CD4-positive, alpha-beta memory T cell (primary cell): ENCODE measurements around the gene SLC38A1. TPM values are rescaled to one million over a fixed set of nuclear protein-coding genes. Genes with fewer than 3 reads are reported as not detected.

Source experiments
- CTCF ChIA-PET: fragments of 350-600 bp; sonication (Branson Sonifier 250); formaldehyde crosslinking; loops from one replicate; lab custom pipeline; 2021; ENCODE audit warnings: inconsistent platforms; ENCODE audit not compliant: partially characterized antibody; lab: Charles Lee
- POLR2A ChIA-PET: fragments of 350-600 bp; sonication (Branson Sonifier 250); formaldehyde crosslinking; loops from one replicate; lab custom pipeline; 2021; ENCODE audit not compliant: partially characterized antibody; lab: Charles Lee
- DNase-seq, 5 donors: peaks; one replicate each; pipeline versions ENCODE4 v3.0.0 to v3.0.0-alpha.2; 2020 to 2022; ENCODE audit warnings: mixed read lengths in 1 of 5
- H3K27ac ChIP-seq: one replicate; pipeline ENCODE4 v1.7.0; 2013; ENCODE audit warnings: low read depth, low read length
- H3K27me3 ChIP-seq: 2 replicates; pipeline ENCODE4 v1.7.0; 2013; ENCODE audit warnings: mild to moderate bottlenecking, low read length, moderate library complexity; ENCODE audit not compliant: insufficient read depth
- H3K36me3 ChIP-seq: 2 replicates; pipeline ENCODE4 v1.7.0; 2013; ENCODE audit warnings: mild to moderate bottlenecking, low read length, moderate library complexity; ENCODE audit not compliant: insufficient read depth
- H3K4me1 ChIP-seq: 2 replicates; pipeline ENCODE4 v1.7.0; 2013; ENCODE audit warnings: mild to moderate bottlenecking, low read length, moderate library complexity; ENCODE audit not compliant: insufficient read depth
- H3K4me3 ChIP-seq, 2 donors: one replicate each; pipeline ENCODE4 v1.7.0; 2013; ENCODE audit warnings: low read length in 2 of 2, mild to moderate bottlenecking in 1 of 2
- H3K9me3 ChIP-seq, 2 donors: one replicate each; pipeline ENCODE4 v1.7.0; 2013; ENCODE audit warnings: low read length in 2 of 2, control low read depth in 1 of 2; ENCODE audit not compliant: control insufficient read depth in 1 of 2
- H3K27ac Mint-ChIP-seq, 7 donors: one replicate each; pipeline ENCODE4 v1.8.0; 2020 to 2021; ENCODE audit warnings: mixed read lengths in 7 of 7, mild to moderate bottlenecking in 6 of 7, inconsistent platforms in 3 of 7, moderate library complexity in 3 of 7
- H3K27me3 Mint-ChIP-seq, 2 donors: one replicate each; pipeline ENCODE4 v1.8.0; 2020 to 2021; ENCODE audit warnings: mixed read lengths in 2 of 2
- H3K36me3 Mint-ChIP-seq, 2 donors: one replicate each; pipeline ENCODE4 v1.8.0; 2020 to 2021; ENCODE audit warnings: mixed read lengths in 2 of 2, inconsistent platforms in 1 of 2, mild to moderate bottlenecking in 1 of 2
- H3K4me1 Mint-ChIP-seq, 4 donors: one replicate each; pipeline ENCODE4 v1.8.0; 2020 to 2021; ENCODE audit warnings: mixed read lengths in 4 of 4, mild to moderate bottlenecking in 1 of 4
- H3K4me3 Mint-ChIP-seq, 8 donors: one replicate each; pipeline ENCODE4 v1.8.0; 2020 to 2021; ENCODE audit warnings: mixed read lengths in 8 of 8, mild to moderate bottlenecking in 7 of 8, moderate library complexity in 6 of 8, inconsistent platforms in 3 of 8
- H3K9me3 Mint-ChIP-seq, 8 donors: one replicate each; pipeline ENCODE4 v1.8.0; 2020 to 2021; ENCODE audit warnings: mixed read lengths in 8 of 8, mild to moderate bottlenecking in 5 of 8, inconsistent platforms in 3 of 8, moderate library complexity in 1 of 8
- intact Hi-C: fragments of 100-400 bp; cut with micrococcal nuclease; formaldehyde crosslinking; loops from one replicate; pipeline ENCODE4 v1.15.1; 2023
- polyA plus RNA-seq, 2 donors: library from polyadenylated mRNA; unstranded; fragments of 300-500 nt; fragmentation: Illumina TruSeq; gene quantifications; one replicate each; pipeline ENCODE4 v1.2.3, GENCODE V29; 2021
- total RNA-seq, 2 experiments: library from RNA; stranded (reverse); gene quantifications; one replicate each; pipeline ENCODE4 v1.2.3, GENCODE V29; 2021

Gene SLC38A1
- total and polyA plus RNA-seq, 4 experiments from 2014 or later: 230 to 307 (median 268) TPM

- Mint-ChIP-seq H3K36me3 (no peaks in the 10 kb centered on the region), H3K9me3 (no peaks in the 10 kb centered on the region), H3K27me3 (peaks cover 7 to 16% of the 10 kb centered on the region in 2 donors), H3K4me3 (no peak overlapping the region), H3K4me1 (peaks cover 0 to 1% (median 0%) of the 10 kb centered on the region in 4 donors), H3K27ac (no peak overlapping the region)
- no peak for DNase-seq
- no peak overlapping the region for H3K27ac ChIP-seq
- H3K4me1 ChIP-seq: peaks cover 6% of the 10 kb centered on the region
- no peak overlapping the region for H3K4me3 ChIP-seq
- ChIA-PET POLR2A (no interaction called here), CTCF (interaction anchor here (2.2 kb wide), 1 partner anchor 152 kb away, joined by 15 read pairs; no protein-coding TSS in a partner anchor)
- intact Hi-C loops: loop anchor here (5.0 kb wide), 1 partner anchor 527 kb away; no protein-coding TSS in a partner anchor
- peaks cover 3% of the 10 kb centered on the region for H3K27me3 ChIP-seq
- no peaks in the 10 kb centered on the region for H3K36me3 ChIP-seq
- no peaks in the 10 kb centered on the region for H3K9me3 ChIP-seq
These were observed 118.1 kb downstream of the SLC38A1 start for GRCh38 chr12:46150735-46151134.

- Mint-ChIP-seq H3K4me1 (no peaks in the 10 kb centered on the region), H3K27ac (no peak overlapping the region), H3K27me3 (peaks cover 7 to 19% of the 10 kb centered on the region in 2 donors), H3K36me3 (no peaks in the 10 kb centered on the region), H3K9me3 (no peaks in the 10 kb centered on the region), H3K4me3 (no peak overlapping the region)
- H3K9me3 ChIP-seq: no peaks in the 10 kb centered on the region
- H3K36me3 ChIP-seq: no peaks in the 10 kb centered on the region
- peaks cover 6% of the 10 kb centered on the region for H3K4me1 ChIP-seq
- peaks cover 3% of the 10 kb centered on the region for H3K27me3 ChIP-seq
- intact Hi-C loops: loop anchor here (5.0 kb wide), 1 partner anchor 527 kb away; no protein-coding TSS in a partner anchor
- POLR2A ChIA-PET: no interaction called here
- H3K27ac ChIP-seq: no peak overlapping the region
- no peak overlapping the region for H3K4me3 ChIP-seq
- CTCF ChIA-PET: interaction anchor here (2.2 kb wide), 1 partner anchor 153 kb away, joined by 15 read pairs; no protein-coding TSS in a partner anchor
- DNase-seq: no peak
These were observed 118.9 kb downstream of the SLC38A1 start for GRCh38 chr12:46149905-46150304.

GRCh38 chr12:46149079-46149464, 119.8 kb downstream of the SLC38A1 start:
- H3K4me1 ChIP-seq: peaks cover 6% of the 10 kb centered on the region
- H3K27ac ChIP-seq: no peak overlapping the region
- DNase-seq: no peak
- peaks cover 3% of the 10 kb centered on the region for H3K27me3 ChIP-seq
- H3K4me3 Mint-ChIP-seq: no peak overlapping the region
- intact Hi-C loops: no loop called here
- no peak overlapping the region for H3K4me3 ChIP-seq
- H3K9me3 ChIP-seq: no peaks in the 10 kb centered on the region
- H3K36me3 Mint-ChIP-seq: no peaks in the 10 kb centered on the region
- POLR2A ChIA-PET: no interaction called here
- CTCF ChIA-PET: interaction anchor here (2.2 kb wide), 1 partner anchor 154 kb away, joined by 15 read pairs; no protein-coding TSS in a partner anchor
- H3K27ac Mint-ChIP-seq: no peak overlapping the region
- no peaks in the 10 kb centered on the region for H3K36me3 ChIP-seq
- no peaks in the 10 kb centered on the region for H3K4me1 Mint-ChIP-seq
- H3K9me3 Mint-ChIP-seq: no peaks in the 10 kb centered on the region
- peaks cover 7 to 25% of the 10 kb centered on the region in 2 donors for H3K27me3 Mint-ChIP-seq

DNA sequence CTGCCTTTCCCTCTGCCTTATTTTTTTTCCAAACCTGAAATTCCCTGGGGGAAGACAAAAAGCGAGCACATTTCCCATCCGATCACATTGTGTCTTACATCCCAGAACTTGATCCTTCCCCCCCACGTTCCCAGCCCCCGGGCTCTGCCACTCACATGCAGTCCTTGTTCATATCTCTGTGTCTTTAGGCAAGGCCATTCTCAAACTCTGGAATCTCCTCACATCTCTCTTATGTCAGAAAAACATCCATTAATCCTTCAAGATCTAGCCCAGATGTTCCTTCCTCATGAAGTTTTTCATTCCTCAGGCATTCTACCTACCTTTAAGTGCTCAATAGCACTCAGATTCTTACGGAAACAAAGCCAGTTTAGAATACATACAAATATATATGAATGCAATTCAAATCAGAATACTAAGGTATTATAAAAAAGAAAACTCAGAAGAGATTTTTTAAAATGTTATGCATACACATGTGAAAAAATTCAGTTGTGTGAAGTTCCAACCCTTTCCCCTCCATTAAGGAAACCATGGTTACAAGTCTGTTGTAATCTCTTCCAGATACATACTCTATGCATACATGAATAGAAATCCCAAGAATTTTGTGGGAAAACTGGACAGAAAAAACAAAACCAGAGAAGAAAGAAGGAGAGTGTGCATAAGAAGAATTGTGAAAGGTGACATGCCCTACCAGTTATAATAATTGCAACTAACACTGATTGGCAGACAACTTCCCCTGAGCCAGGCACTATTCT, 120.3 kb downstream of the SLC38A1 start:
- peaks cover 7 to 26% of the 10 kb centered on the region in 2 donors for H3K27me3 Mint-ChIP-seq
- H3K27ac Mint-ChIP-seq: no peak overlapping the region
- intact Hi-C loops: no loop called here
- Histone ChIP-seq H3K4me1 (peaks cover 5% of the 10 kb centered on the region), H3K4me3 (no peak overlapping the region), H3K27ac (no peak overlapping the region), H3K9me3 (no peaks in the 10 kb centered on the region), H3K36me3 (no peaks in the 10 kb centered on the region), H3K27me3 (peaks cover 3% of the 10 kb centered on the region)
- ChIA-PET POLR2A (no interaction called here), CTCF (interaction anchor here (2.2 kb wide), 1 partner anchor 155 kb away, joined by 15 read pairs; no protein-coding TSS in a partner anchor)
- H3K4me1 Mint-ChIP-seq: no peaks in the 10 kb centered on the region
- H3K9me3 Mint-ChIP-seq: no peaks in the 10 kb centered on the region
- no peak overlapping the region for H3K4me3 Mint-ChIP-seq
- DNase-seq: no peak
- H3K36me3 Mint-ChIP-seq: no peaks in the 10 kb centered on the region

GRCh38 chr12:46147144-46147543, 121.7 kb downstream of the SLC38A1 start:
- H3K9me3 Mint-ChIP-seq: no peaks in the 10 kb centered on the region
- no peak overlapping the region for H3K27ac Mint-ChIP-seq
- H3K27me3 ChIP-seq: peaks cover 3% of the 10 kb centered on the region
- no peaks in the 10 kb centered on the region for H3K4me1 Mint-ChIP-seq
- ChIA-PET CTCF (interaction anchor here (1.2 kb wide), 2 partner anchors 22 to 539 kb away, joined by 3 to 4 read pairs; no protein-coding TSS in a partner anchor), POLR2A (no interaction called here)
- no peaks in the 10 kb centered on the region for H3K36me3 Mint-ChIP-seq
- intact Hi-C loops: no loop called here
- no peaks in the 10 kb centered on the region for H3K9me3 ChIP-seq
- H3K36me3 ChIP-seq: no peaks in the 10 kb centered on the region
- no peak overlapping the region for H3K27ac ChIP-seq
- H3K4me3 Mint-ChIP-seq: no peak overlapping the region
- no peak overlapping the region for H3K4me3 ChIP-seq
- no peak for DNase-seq
- peaks cover 7 to 26% of the 10 kb centered on the region in 2 donors for H3K27me3 Mint-ChIP-seq
- H3K4me1 ChIP-seq: no peaks in the 10 kb centered on the region

DNA sequence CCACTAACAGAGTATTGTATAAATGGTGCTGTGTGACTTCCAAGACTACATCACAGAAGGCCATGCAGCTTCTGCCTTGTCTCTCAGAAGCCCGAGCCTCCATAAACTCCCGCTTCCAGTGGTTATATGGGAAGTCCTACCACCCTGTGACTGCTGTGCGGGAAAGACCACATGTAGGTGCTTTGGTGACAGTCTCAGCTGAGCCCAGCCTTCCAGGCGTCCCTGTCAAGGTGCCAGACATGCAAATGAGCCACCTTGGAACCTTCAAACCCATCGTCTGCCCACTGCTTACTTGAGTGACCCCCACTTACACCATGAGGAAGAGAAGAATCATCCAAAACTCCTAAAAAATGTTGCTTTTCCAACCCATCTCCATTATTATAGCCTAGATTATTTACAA, 123.0 kb downstream of the SLC38A1 start:
- Mint-ChIP-seq H3K4me1 (no peaks in the 10 kb centered on the region), H3K4me3 (no peak overlapping the region), H3K27ac (no peak overlapping the region), H3K9me3 (no peaks in the 10 kb centered on the region), H3K27me3 (peaks cover 8 to 26% of the 10 kb centered on the region in 2 donors), H3K36me3 (no peaks in the 10 kb centered on the region)
- no peak overlapping the region for H3K4me3 ChIP-seq
- H3K27ac ChIP-seq: no peak overlapping the region
- ChIA-PET CTCF (interaction anchor here (1.2 to 1.3 kb wide), 2 partner anchors 20 to 540 kb away, joined by 3 to 5 read pairs; no protein-coding TSS in a partner anchor), POLR2A (no interaction called here)
- H3K36me3 ChIP-seq: no peaks in the 10 kb centered on the region
- DNase-seq: no peak
- no peaks in the 10 kb centered on the region for H3K4me1 ChIP-seq
- H3K9me3 ChIP-seq: no peaks in the 10 kb centered on the region
- peaks cover 3% of the 10 kb centered on the region for H3K27me3 ChIP-seq
- intact Hi-C loops: no loop called here

- Mint-ChIP-seq H3K4me3 (no peak overlapping the region), H3K9me3 (no peaks in the 10 kb centered on the region), H3K36me3 (no peaks in the 10 kb centered on the region), H3K27ac (no peak overlapping the region), H3K4me1 (no peaks in the 10 kb centered on the region), H3K27me3 (peaks cover 10 to 26% of the 10 kb centered on the region in 2 donors)
- H3K27ac ChIP-seq: no peak overlapping the region
- no peak for DNase-seq
- CTCF ChIA-PET: interaction anchor here (3.1 kb wide), 1 partner anchor 19 kb away, joined by 13 read pairs; no protein-coding TSS in a partner anchor
- H3K27me3 ChIP-seq: peaks cover 3% of the 10 kb centered on the region
- intact Hi-C loops: no loop called here
- no peaks in the 10 kb centered on the region for H3K36me3 ChIP-seq
- H3K4me1 ChIP-seq: no peaks in the 10 kb centered on the region
- no peak overlapping the region for H3K4me3 ChIP-seq
- H3K9me3 ChIP-seq: no peaks in the 10 kb centered on the region
- POLR2A ChIA-PET: no interaction called here
These were observed 124.4 kb downstream of the SLC38A1 start for GRCh38 chr12:46144433-46144832.
